K562 (cell line): ENCODE results near the gene FAM50A. TPM values are rescaled to one million over a fixed set of nuclear protein-coding genes. Genes with fewer than 3 reads are reported as not detected.

ENCODE experiments used
- BRD9 ChIP-seq: fragments of 450-650 bp; IDR thresholded peaks from 2 replicates; pipeline ENCODE4 v1.6.1; 2018; ENCODE audit warnings: low read depth; ENCODE audit not compliant: partially characterized antibody
- CREBBP ChIP-seq: IDR thresholded peaks from one replicate; pipeline ENCODE4 v1.6.1; 2012; ENCODE audit warnings: low read depth, mild to moderate bottlenecking, control low read depth, inconsistent platforms, low read length
- JUND ChIP-seq, 2 experiments: IDR thresholded peaks; 2 replicates in 1 of 2; 3 replicates in 1 of 2; pipeline ENCODE4 v1.6.1; 2011; ENCODE audit warnings: borderline replicate concordance in 2 of 2, low read depth in 2 of 2, low read length in 2 of 2, improper control_type of control experiment in 1 of 2, missing biosample characterization in 1 of 2, missing genetic modification characterization in 1 of 2, missing genetic modification reagents in 1 of 2
- L3MBTL2 ChIP-seq: fragments of 450-650 bp; IDR thresholded peaks from 2 replicates; pipeline ENCODE4 v1.6.1; 2016; ENCODE audit warnings: mild to moderate bottlenecking, moderate library complexity
- PRPF4 ChIP-seq: fragments of 200-400 bp; formaldehyde crosslinking; IDR thresholded peaks from one replicate; pipeline ENCODE4 v1.6.1; 2017; ENCODE audit warnings: low read length, low read depth, mild to moderate bottlenecking; ENCODE audit not compliant: insufficient read depth, poor library complexity, severe bottlenecking
- RBBP5 ChIP-seq: fragments of 200-600 bp; sonication (generic); IDR thresholded peaks from 2 replicates; pipeline ENCODE4 v1.6.1; 2012; ENCODE audit warnings: borderline replicate concordance, mild to moderate bottlenecking, low read length, control low read depth, inconsistent platforms; ENCODE audit not compliant: insufficient read depth, poor library complexity, severe bottlenecking
- ZBTB11 ChIP-seq, 3 experiments: fragments of 200-800 bp in 1 of 3; fragments of 250-450 bp in 1 of 3; fragments of 450-650 bp in 1 of 3; sonication (Bioruptor Pico) in 1 of 3; sonication (Bioruptor generic) in 1 of 3; formaldehyde crosslinking in 1 of 3; IDR thresholded peaks; 2 replicates each; pipeline versions ENCODE4 v1.6.1 to v1.8.0; 2016 to 2022; ENCODE audit warnings: mild to moderate bottlenecking in 2 of 3, missing genetic modification characterization in 2 of 3, missing compliant biosample characterization in 1 of 3, moderate library complexity in 1 of 3
- ZNF436 ChIP-seq: fragments of 250-450, 450-650 bp; sonication (Bioruptor Pico); formaldehyde crosslinking; IDR thresholded peaks from 2 replicates; pipeline ENCODE4 v1.7.0; 2020; ENCODE audit warnings: mild to moderate bottlenecking
- polyA plus RNA-seq, 8 experiments: library from polyadenylated mRNA; depleted of rRNA in 4 of 8; stranded (reverse) in 5 of 8; unstranded in 3 of 8; fragments of >200 nt; fragmentation: Nextera tagmentation in 2 of 8; fragmentation: Illumina TruSeq in 1 of 8; extraction: Ambion mirVana in 2 of 8; extraction: Trizol in 1 of 8; gene quantifications; 2 replicates each; pipeline versions ENCODE4 v1.2.1 to v1.2.3, GENCODE V29; 2011 to 2014; ENCODE audit warnings: inconsistent platforms in 1 of 8, missing spikeins in 1 of 8
- total RNA-seq, 7 experiments: library from RNA; depleted of rRNA in 6 of 7; stranded (reverse); fragments of >200 nt in 6 of 7; fragmentation: Illumina TruSeq in 2 of 7; extraction: Trizol in 2 of 7; gene quantifications; 2 replicates each; pipeline versions ENCODE4 v1.2.1 to v1.2.3, GENCODE V29; 2011 to 2021; ENCODE audit warnings: low replicate concordance in 1 of 7
- TF ChIP-seq, protein P1 (sequence below), 2 experiments: fragments of 450-650 bp; IDR thresholded peaks; 2 replicates each; pipeline ENCODE4 v1.6.1; 2018; ENCODE audit warnings: mild to moderate bottlenecking in 2 of 2, low read depth in 1 of 2; ENCODE audit not compliant: partially characterized antibody in 2 of 2

Gene FAM50A
- total and polyA plus RNA-seq, 9 of the 15 experiments (the other 6 are each of a cell fraction or from before 2014, with no cell fraction given), result 4.4 to 114 (median 67.3) TPM

DNA sequence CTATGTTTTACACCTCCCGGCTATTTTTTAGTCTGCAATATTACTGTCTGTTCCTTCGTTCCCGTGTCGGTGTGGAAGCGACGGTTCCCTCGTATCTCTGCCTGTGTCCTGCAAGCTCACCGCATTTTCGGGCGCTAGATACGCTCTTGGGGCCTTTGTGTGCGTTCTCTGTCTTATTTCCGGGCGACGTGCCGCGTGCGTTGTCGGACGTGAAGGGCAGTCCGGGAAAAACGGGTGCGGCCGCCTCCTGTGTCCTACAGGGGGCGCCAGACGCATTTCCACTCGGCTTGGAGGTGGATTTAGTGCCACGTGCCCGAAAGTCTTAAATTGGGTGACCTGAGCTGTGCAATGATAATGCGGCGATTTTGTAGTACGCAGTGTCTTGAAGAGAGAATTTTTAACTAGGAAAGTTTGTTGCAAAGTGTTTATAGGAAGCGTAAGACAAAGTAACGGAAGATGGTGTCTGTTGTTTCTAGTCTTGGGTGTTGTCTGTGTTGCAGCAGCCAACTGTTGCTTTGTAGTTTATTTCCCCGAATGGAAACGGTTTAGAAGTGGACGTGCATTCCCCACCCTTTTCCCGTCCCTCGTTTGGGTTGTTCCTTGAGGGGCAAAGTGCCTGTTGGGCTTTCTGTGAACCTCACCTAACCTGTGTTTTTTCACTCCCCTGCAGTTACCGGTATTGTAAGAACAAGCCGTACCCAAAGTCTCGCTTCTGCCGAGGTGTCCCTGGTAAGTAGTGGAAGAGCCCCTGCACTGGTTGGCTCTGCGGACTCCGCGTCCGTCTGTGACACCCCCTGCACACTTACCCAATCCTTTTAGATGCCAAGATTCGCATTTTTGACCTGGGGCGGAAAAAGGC is 45.0 kb upstream of the FAM50A start (continued):
- TF ChIP-seq, protein P1, sequence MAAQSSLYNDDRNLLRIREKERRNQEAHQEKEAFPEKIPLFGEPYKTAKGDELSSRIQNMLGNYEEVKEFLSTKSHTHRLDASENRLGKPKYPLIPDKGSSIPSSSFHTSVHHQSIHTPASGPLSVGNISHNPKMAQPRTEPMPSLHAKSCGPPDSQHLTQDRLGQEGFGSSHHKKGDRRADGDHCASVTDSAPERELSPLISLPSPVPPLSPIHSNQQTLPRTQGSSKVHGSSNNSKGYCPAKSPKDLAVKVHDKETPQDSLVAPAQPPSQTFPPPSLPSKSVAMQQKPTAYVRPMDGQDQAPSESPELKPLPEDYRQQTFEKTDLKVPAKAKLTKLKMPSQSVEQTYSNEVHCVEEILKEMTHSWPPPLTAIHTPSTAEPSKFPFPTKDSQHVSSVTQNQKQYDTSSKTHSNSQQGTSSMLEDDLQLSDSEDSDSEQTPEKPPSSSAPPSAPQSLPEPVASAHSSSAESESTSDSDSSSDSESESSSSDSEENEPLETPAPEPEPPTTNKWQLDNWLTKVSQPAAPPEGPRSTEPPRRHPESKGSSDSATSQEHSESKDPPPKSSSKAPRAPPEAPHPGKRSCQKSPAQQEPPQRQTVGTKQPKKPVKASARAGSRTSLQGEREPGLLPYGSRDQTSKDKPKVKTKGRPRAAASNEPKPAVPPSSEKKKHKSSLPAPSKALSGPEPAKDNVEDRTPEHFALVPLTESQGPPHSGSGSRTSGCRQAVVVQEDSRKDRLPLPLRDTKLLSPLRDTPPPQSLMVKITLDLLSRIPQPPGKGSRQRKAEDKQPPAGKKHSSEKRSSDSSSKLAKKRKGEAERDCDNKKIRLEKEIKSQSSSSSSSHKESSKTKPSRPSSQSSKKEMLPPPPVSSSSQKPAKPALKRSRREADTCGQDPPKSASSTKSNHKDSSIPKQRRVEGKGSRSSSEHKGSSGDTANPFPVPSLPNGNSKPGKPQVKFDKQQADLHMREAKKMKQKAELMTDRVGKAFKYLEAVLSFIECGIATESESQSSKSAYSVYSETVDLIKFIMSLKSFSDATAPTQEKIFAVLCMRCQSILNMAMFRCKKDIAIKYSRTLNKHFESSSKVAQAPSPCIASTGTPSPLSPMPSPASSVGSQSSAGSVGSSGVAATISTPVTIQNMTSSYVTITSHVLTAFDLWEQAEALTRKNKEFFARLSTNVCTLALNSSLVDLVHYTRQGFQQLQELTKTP (IDR thresholded peaks at IDR 0.05; ENCODE audit: low read depth in 1 of 2, partially characterized antibody in 2 of 2), result peak in 1 of 2 experiments; percentile 14
- TF ChIP-seq BRD9 (peak; percentile 50), ZBTB11 (CRISPR knock-in tag; IDR thresholded peaks at IDR 0.05) (peak in 1 of 3 experiments; percentile 72; a peak in 1 of 6 replicates), PRPF4 (peak; percentile 80), CREBBP (no peak), JUND (IDR thresholded peaks at IDR 0.05; ENCODE audit: borderline replicate concordance, low read depth, low read length) (peak; percentile 46; the same call in 1 of the 2 replicates), JUND (tag; IDR thresholded peaks at IDR 0.05; ENCODE audit: borderline replicate concordance, low read depth, low read length) (no peak), ZNF436 (CRISPR knock-in tag) (no peak), RBBP5 (peak; percentile 51), L3MBTL2 (peak; percentile 88)
